ENCODE measurements around the gene MOB3A.
"Not testable (repeated sequence)": the region's sequence is repeated elsewhere in the genome, so short reads cannot be mapped to it uniquely, and the experiment has no call there.

MOB3A gene

DNA sequence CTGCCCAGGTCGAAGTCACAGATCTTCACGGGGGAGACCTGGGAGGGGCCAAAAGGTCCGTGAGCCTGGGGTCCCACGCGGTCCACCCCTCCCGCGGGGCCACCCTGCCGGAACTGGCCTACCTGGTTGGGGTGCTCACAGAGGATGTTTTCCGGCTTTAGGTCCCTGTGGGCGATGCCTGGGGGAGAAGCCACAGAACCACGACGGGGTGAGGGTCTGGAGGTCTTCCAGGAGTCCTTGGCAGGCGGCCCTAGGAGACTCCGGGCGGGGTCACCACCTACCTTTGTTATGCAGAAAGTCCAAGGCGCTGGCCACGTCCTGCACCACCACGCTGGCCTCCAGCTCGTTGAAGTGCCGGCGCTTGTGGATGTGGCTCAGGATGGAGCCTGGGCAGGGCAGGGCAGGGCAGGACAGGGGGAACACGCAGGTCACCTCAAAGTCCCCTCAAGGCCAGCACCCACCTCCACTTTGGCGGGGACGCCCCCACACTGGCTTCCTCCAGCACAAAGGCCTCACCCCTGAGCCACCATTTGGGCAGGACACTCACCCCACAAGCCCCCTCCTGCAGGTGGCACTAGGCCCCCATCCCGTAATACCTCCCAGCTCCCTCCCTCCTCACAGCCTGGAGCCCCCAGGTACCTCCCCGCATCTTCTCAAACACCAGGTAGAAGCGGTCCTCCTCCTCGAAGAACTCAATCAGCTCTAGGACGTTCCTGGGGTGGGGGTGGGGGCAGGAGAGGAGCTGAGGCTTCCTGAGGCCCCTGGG is 53.5 kb downstream of the MOB3A start:
- DNase-seq: no peak

DNA sequence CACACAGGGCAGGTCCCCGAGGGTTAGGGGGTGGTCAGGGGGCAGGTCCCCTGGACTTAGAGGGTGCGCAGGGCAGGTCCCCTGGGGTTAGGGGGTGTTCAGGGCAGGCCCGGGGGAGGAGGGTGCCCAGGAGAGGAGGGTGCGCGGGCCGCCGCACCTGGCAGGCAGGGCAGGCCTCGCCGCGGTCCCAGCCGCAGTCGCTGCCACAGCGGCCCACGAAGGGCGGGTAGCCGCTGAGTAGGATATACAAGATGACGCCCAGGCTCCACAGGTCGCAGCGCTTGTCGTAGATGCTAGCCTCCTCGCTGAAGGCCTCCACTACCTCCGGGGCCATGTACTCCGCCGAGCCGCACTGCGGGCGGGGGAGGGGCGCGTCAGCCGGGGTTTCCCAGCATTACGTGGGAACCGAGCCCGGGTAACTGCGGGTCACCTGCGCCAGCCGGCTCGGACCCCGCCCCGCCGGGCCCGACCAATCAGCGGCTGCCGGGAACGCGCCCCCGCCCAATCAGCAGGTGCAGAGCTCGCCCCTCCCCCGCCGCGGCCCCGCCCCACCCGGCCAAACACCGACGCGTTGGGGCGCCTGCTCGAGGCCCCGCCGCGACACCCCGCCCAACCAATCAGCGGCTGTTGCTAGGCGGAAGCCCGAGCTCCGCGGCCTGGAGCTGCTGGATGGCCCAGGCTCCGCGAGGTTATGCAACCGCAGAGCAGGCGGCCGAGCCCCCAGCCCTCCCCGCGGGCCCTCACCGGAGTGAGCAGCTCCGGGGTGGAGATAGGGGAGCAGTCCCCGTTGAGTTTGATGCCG is 54.2 kb downstream of the MOB3A start:
- peak; percentile 99 for DNase-seq

DNA sequence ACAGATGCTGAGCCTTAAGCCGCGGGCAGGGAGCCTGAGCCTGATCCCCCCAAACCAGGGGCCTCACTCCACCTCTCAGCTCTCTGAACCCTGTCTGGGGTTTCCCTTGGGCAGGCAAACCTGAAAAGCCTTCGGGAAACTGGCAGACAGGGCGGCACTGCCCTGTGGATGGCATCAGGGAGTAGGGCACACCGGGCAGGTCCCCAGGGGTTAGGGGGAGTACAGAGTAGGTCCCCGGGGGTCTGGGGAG is 54.8 kb downstream of the MOB3A start:
- no peak for DNase-seq

DNA sequence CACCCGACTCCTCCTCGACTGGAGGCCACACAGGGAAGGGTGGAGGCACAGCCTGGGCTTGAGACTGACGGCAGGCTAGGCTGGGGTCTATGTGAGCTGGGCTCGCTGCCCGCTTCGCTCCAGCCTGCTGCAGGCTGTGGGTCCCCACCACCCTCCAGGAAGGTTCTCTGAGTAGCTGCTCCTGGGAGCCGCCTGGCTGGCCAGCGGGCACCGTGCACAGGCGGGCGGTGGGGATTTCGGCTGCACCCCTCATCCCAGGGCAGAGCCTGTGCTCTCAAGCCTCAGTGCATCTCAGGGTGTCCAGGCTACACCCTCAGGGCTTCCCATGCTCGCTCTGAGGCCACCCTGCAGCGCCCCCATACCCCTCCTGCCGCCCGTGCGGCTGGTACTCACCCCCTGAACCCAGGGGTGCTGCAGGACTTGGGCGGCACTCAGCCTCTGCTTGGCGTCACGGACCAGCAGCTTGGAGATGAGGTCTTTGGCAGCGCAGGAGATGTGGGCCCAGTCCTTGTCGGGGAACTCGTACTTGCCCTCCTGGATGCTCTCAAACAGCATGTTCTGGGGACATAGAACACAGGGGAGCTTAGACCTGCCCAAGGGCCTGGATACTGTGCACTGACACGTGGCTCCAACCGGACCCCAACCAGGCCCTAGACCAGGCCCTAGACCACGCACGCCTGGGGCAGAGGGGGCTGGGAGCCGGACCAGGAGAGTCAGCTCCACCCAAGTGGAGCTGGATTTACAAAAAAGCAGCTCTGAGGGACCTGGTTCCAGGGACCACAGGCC is 55.3 kb downstream of the MOB3A start:
- DNase-seq: no peak

DNA sequence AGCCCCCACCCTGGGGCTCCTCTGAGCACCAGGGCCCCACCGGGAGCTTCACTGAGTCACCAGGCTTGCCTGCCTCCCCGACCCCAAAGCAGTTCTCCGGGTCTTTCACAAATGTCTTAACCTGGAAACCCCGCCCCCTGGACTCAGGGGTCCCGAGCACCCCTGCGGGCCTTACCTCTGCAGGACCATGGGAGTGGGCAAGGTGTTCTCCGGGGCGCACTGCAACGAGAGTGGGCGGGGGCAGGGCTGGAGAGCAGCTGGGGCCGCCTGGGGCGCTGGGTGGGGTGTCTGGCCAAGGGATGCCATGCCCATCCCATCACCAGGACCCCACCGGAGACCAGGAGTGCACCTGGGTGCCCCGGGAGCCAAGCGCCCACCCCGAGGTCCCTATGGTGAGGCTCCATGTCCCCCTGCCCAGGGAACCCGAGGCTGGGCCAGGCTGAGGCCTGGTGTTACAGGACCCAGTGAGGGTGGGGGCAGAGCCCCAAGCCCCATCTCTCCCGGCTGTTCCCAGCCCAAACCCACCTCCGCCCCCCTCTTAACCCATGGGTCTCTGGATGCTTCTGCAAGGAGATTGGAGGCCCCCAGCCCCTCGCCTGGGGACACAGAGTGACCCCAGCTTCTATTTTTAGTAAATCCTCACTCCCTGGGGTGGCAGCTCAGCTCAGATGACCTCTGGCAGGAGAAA is 56.0 kb downstream of the MOB3A start:
- no peak for DNase-seq

DNA sequence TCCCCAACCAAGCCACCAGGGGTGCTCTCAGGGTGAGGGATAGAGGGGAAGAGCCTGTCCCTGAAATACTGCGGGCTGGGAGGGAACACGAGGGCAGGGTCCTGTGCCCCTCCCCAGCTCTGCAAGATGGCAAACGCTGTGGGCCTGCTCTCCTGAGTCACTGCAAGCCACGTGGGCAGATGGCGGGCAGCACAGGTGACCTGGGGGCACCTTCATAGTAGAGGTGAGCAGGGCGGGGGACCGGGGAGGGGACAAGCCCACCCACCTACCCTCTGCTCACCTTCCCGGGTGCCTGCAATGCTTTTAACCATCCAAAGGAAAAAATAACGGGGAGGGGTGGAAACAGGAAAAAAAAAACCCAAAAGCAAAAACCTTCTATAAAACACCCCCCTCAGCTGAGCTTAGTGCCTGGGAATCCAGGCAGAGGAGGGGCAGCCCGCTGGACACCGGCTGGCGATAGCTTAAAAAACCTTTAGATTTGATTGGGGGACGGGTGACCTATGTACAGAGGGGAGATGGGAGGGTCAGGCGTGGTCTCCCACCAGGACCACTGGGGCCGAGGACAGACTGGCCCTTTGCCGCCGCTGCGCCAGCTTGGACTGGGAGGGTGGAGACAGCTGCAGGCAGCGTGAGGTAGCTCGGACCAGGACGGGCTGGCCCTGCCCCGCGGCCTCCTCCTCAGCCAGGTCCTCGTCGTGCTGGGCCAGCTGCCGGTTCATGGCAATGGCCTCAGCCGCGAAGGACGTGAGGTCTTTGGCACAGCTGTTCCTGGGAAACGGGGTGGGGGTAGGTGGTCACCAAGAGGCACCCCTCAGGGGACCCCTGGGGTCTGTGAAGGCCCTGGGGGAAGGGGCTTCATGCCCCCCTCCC is 56.8 kb downstream of the MOB3A start:
- no peak for DNase-seq

DNA sequence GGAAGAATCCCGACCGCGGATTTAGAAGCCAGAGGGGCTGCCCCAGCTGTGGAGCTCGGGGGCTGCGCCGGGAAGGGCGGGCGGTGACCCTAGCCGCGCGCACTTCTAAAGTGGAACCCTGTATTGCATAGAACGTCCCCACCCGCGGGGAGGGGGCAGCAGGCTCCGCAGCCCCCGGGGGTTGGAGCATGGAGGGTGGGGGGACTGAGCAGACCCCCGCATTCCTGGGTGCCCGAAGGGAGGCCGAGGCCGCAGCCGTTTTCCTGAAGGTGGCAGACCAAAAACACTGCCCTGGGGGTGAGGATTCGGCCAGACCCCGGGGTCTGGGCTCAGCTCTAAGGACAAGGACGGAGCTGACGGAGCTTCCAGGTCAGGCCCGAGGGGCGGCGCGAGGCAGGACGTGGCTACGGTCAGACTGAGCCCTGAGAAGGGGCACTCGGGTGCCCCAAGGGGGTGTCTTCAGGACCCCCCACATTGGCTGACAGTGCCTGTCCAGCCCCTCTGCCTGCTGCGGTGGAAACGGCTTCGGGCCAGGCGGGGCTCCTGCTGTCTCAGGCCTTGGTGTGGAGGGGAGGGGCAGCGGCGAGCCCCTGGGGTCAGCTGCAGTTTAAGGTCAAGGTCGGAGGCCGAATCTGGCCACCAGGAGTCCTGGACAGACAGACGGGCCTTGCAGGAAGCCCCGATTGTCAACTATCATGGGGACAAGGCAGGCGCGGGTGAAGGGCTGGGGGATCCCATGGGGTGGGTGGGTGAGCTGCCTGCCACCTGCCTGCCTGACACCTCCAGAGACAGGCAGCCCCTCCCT is 57.6 kb downstream of the MOB3A start:
- DNase-seq: no peak

DNA sequence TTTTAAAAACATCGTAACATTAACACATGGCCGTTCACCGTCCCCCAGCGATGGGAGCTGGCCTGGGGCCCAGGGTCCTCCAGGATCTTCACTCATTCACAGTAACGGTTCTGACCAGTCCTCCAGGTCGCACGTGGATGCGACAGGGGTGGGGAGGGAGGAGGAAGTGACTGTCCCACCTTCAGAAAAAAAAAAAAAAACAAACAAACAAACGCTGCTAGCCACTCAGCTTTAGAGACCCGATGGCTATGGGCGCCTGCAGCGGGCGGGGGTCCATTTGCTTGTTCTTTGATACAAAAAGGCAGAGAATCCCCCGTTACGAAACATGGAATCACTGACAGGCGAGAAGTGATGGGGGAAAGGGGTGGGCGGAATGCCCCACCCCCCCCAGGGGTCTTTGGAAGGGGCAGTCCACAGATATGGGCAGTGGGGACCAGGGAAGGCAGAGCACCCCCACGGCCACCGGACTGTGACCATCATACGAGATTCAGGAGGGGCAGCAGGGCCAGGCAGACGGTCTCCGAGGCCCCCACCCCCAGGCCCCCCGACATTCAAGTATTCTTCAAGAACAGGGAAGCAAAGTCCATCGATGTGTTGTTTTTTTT is 58.4 kb downstream of the MOB3A start:
- DNase-seq: no peak

DNA sequence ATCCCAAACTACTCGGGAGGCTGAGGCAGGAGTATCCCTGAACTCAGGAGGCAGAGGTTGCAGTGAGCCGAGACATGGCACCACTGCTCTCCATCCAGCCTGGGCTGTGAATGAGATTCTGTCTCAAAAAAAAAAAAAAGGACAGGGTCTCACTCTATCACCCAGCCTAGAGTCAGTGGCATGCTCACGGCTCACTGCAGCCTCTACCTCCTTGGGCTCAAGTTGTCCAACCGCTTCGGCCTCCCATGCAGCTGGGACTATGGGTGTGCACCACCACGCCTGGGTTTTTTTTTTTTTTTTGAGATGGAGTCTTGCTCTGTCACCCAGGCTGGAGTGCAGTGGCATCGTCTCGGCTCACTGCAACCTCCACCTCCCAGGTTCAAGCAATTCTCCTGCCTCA is 59.7 kb downstream of the MOB3A start:
- DNase-seq: no peak

DNA sequence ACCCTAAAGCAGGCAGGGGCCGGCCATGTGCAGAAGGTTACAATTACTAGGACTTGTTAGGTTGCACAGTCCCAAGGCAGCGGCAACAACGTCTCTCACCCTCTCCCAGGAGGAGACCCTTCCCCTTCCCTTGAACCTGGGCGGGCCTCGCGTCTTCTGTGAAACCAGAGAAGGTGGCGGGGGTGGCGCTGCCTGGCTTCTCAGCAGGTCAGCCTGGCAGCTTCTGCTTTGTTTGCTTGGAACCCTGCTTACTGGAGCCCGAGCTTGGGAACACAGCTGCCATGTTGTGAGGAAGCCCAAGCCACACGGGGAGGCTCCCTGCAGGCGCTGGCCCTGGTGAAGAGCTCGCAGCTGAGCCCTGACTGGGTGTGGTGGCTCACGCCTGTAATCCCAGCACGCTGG is 60.5 kb downstream of the MOB3A start:
- DNase-seq: no peak

DNA sequence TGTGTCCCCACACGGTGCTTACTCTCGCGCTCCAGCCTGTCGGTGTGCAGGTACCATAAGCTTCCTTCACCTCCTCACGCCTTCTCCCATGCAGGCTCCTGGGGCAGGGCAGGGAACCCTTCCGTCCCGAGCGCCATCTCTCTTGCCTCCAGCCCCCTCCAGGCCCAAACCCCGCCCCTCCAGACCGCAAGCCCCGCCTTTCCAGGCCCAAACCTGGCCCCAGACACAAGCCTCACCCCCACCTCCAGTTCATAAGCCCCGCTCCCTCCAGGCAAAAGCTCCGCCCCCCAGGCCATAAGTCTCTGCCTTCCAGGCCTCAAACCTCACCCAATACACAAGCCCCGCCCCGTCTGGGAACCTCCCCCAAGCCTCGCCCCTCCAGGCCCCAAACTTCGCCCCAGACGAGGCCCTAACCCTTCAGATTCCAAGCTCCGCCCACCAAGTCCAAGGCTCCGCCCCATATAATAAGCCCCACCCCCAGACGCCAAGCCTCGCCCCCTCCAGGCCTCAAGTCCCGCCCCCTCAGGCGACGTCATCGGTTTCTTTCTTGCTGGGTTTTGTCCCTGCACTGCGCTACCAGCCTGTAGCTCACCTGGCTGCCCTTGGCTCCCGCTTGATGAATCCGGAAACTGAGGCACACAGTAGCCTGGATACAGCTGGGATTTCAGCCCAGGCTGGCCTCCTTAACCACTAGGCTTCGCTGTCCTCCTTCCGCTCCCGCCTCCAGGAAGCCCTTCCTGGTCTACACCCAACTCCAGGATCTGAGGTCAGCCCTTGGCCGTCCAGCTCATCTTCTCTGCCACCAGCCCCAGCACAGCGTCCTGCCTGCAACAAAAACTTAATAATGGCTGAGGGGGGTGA is 61.2 kb downstream of the MOB3A start:
- DNase-seq: peak; percentile 48

DNA sequence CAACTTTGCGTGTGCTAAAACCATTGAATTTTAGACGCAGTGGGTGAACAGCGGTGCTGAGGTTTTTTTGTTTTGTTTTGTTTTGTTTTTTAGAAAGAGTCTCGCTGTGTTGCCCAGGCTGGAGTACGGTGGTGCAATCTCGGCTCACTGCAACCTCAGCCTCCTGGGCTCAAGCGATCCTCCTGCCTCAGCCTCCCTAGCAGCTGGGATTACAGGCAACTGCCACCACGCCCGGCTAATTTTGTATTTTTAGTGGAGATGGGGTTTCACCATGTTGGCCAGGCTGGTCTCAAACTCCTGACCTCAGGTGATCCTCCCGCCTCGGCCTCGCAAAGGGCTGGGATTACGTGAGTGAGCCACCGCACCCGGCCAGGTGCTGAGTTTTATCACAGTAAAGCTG is 61.9 kb downstream of the MOB3A start:
- DNase-seq: not testable (repeated sequence)

DNA sequence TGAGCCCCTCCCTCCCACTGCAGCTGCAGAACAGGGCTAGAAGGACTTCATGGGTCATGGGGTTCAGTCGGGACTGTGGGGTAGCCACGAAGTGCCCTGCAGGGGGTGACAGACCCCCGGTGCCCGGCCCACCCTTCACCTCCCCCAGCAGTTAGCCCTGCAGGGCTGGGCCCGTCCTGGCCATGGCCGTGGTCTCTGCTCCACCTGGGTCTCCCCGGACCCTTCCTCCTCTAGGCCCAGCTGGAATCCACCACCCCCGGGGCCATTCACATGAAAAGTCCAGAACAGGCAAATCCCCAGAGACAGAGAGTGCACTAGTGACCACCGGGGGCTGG is 62.3 kb downstream of the MOB3A start:
- no peak for DNase-seq

DNA sequence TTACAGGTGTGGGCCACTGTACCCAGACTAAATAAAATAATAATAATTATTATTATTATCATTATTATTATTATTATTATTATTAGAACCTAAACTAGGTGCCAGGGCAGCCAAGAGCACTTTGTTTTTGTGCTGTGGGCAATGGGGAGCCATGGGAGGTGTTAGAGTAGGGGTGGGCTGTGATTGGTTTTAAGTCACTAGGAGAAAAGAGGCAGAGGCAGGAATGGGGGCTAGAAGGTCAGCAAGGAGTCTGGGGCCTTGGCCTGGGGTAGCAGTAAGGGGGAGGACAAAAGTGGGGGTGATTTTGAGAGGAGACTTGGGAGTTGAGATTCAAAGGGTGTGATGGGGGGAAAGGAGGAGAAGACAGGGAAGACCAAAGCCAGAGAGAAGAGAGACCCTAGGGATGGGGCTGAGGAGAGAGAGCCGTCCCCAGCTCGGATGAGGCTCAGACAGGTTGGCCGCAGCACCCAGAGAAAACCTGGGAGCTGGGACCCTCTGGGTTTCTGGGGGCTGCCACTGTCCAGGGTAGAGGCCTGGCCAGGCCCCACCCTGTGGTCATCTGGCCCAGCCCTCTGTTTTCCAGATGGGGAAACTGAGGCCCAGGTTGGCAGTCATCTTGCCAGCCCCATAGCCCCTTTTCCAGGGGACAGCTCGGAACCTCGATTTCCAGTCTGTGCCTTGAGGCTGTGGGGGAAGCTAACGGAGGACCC is 62.9 kb downstream of the MOB3A start:
- no peak for DNase-seq

DNA sequence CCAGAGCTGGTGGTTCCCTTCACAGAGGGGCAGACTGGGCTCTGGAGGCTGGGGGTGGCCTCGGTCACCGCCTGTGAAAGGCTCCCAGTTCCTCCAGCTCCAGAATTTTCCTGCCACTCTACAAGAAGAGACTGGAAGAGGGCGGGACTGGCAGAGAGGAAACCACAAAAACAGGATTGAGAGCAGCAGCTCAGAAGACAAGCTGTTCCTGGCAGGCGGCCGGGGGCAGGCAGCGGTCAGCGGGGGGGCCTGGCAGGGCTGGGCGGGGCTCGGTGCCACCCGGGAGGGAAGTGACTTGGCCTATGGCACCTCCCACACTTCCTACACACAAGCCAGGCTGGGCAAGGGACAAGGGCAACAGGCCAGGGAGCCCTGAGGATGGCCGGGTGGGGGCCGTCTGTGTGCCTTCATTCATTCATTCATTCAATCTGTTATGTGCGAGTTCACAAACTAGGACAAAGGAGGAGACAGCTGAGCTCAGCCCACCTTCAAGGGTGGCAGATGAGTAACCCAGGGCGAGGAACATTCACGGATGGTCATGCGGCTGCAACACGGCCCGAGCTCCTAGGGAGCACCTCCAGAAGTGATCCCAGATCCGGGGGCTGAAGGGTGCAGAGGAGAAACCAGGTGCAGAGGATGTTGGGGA is 63.7 kb downstream of the MOB3A start:
- DNase-seq: no peak

DNA sequence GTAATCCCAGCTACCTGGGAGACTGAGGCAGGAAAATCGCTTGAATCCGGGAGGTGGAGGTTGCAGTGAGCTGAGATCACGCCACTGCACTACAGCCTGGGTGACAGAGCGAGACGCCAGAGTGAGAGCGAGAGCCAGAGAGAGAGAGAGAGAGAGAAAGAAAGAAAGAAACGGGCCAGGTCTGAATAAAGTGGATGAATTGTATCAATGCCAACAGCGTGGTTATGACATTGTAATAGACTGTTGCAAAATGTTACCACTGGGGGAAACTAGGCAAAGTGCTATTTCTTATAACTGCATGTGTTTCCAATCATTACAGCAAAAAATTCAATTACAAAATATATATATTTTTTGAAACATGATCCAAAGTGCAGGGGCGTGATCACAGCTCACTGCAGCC is 68.8 kb downstream of the MOB3A start:
- DNase-seq: no peak

DNA sequence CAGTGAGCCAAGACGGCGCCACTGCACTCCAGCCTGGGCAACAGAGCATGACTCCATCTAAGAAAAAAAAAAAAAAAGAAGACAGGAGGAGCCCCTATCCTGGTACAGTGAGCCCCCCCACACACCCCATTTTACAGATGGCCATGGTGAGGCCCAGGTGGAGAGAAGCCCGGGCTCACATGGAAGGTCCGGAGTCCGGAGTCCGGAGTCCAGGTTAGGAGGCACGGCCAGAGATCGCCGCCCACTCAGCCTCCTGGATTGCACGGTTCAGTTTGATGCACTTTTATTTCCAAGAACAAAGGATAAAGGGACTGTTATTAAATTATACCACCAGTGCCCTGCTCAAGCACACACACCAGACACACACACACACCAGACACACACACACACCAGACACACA is 69.4 kb downstream of the MOB3A start:
- DNase-seq: no peak

DNA sequence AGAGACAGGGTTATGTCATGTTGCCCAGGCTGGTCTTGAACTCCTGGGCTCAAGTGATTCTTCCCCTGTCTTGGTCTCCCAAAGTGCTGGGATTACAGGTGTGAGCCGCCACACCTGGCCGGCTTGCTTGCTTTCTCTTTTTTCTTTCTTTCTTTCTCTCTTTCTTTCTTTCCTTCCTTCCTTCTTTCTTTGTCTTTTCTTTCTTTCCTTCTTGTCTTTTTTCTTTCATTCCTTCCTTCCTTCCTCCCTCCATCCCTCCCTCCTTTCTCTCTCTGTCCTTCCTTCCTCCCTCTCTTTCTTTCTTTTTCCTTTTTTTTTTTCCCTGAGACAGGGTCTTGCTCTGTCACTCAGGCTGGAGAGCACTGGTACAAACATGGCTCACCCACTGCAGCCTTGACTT is 73.8 kb downstream of the MOB3A start:
- no peak for DNase-seq

Measured in activated CD4-positive, alpha-beta T cell treated with anti-CD3 and anti-CD28 coated beads for 1 hour (primary cell).